Measurements from ENCODE around the gene NDUFS8. TPM values are rescaled to one million over a fixed set of nuclear protein-coding genes. Genes with fewer than 3 reads are reported as not detected.

NDUFS8 gene
- 105 and 132 TPM in 2 replicates for total RNA-seq

DNA sequence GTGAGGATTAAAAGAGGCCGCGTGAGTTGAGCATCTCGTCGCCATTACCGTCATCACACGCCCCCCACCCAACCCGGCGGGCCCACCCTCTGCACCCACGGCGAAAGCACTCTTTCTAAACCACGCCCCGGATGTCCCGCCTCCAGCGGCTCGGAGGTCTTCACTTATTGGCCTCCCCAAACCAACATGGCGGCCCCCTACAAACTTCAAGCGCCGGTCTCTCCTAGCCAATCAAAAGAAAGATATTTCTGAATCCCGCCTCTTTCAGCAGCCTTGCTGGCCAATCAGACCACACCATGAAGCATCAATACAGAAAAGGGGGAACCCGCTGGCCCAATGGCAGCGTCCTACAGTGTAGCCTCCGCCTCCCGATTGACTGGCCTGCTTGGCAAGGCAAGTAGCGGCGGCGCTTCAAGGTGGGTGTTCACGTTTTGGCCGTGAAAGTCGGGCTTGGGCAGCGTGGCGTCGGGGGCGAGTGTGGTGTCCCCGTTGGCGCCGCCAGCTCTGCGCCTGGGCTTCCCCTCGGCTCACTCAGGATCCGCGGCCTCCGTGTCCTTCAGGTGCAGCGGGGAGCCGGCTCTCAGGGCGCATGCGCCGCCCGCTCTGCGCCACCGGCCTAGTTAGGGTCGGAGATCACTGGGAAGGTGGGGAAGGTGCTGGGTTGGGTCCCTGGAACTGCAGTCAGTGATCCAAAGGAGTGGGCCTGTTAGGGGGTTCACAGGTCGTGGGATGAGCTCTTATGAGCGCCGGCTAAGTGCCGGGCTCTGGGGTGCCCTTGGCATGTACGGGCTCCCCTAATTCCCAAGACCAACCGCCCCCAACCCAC lies at the start of gene NDUFS8:
Gene NDUFS8, plus strand, starts transcription at position 364 of the 826 bp plus-strand sequence. CDS start 1,471 bp downstream, outside the sequence.

DNA sequence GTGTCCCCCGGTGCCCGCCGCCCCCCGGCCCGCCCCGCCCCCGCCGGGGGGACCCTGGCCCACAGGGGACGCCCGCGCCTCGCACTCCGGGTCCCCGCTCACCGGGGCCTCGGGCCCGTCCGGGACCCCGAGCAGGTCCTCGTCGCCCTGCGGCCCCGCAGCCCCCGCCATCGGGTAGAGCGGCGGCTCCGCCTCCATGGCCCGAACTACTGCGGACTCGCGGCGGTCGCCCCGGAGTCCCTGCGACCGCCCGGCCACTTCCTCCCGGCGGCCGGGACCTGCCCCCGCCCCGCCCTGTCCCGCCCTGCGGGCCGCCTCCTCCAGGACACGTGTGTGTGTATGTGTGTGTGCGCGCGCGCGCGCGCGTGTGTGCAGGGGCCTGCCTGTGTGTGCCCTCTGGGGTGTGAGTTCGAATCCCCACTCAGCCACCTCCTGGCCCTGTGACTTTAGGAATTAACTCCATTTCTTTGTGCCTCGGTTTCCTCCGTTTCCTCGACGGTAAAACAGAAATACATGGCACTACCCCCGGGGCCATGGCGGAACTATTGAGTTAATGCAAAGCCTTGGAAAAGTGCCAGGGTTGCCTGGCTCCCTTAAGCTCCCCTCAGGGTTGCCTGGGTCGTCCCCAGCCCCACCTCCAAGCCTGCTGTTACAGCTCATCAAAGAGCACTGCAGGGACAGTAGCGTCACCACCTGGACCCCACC lies 26.5 kb upstream of the NDUFS8 start, which contains the start of gene UNC93B1:
Gene UNC93B1, minus strand, starts transcription at position 252 of the 705 bp plus-strand sequence. Its CDS starts 54 bp downstream, at position 198.

DNA sequence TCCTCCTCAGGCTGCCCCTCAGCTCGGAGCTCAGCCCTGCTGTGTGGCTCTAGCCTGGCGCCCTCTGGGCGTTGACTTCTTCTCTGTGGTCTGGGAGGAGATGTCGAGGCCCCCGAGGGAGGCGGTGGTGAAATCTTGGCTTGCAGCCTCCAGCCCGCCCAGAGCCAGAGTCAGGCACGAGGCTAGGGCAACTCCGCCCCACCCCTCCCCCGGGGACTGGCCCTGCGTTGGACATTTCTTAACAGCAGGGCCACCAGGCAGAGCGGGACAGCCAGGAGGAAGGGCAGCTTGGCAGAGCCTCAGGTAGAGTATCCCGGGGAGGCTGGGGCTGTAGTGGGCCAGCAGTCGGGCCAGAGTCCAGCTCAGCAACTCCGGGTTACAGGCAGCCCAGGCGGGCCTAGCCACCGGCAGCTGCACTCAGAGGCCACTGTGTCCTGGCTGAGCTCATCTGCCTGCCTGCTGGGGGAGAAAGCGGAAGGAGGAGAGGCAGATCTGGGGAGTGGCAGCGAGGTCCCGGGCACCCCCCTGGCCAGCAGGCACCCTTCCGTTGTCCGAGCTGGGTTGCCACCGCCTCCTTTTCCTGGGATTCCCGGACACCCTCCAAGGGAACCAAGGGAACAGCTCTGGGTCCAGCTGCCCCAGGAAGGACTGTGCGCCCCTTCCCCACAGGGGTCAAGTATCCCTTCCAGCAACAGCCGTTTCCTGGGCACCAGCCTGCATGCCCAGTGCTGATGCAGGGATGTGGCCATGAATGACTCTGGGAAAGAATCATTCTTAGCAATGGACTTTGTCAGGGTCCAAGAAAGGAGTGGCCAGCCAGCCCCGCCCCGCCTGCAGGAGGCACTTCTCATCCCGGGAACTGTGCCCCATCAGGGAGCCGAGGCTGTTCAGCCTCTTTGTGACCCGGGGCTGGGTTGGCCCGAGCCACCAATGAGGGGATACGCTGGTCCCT lies 20.1 kb upstream of the NDUFS8 start, which contains the start of gene ALDH3B1:
Gene ALDH3B1, plus strand, starts transcription at position 238 of the 952 bp plus-strand sequence. CDS start 4,971 bp downstream, outside the sequence.

DNA sequence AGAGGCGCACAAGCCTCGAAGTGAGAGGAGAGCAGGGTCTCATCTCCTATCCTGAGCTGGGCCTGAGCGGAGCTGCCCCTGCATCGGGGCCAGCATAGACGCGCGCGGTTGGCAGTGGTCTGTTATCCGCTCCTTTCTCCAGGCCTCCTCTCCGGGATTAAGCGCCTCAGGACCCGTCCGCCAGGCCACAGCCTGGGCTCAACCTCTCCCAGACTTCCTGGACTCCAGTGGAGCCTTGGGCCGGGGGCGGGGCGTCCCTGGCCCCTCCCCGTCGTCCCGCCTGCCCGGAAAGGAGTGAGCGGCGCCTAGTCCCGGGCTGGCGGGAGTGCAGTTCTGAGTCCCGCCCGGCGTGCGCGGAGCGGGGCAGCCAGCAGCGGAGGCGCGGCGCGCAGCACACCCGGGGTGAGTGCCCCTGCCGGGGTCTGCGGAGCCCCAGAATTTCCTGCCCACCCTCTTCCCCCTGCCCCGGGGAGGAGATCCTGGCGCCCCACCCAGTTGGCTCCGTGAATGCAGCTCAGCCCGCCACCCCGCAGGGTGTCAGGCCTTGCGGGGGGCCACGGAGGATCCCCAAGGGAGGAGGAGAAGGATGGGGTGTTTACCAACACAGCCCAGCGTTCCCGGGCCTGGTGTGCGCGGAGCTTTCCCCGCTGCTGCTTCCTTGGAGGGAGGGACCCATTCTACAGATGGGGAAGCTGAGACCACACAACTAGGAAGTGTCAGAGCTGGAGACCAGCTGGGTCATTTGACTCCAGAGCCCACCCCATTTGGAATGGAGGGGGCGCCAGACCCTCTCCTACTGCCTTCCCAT lies 8.4 kb downstream of the NDUFS8 start, which contains the start of gene TCIRG1:
Gene TCIRG1, plus strand, starts transcription at position 308 of the 808 bp plus-strand sequence. CDS start 2,247 bp downstream, outside the sequence.

Small RNA genes lying within 50 kb of the gene (small RNA-seq; reads per million reads assigned to genes)
- gene MIR6753 (ENCODE audit: low replicate concordance): 0.10 reads per million

Other genes with a start within 250 kb of the NDUFS8 start
- 16.9 and 28.4 TPM in 2 replicates for gene UNC93B1, start 26.6 kb upstream of the NDUFS8 start, total RNA-seq
- gene ALDH3B1, start 20.4 kb upstream of the NDUFS8 start, total RNA-seq: 22.0 and 78.8 TPM in 2 replicates
- gene TCIRG1, start 8.3 kb downstream of the NDUFS8 start, total RNA-seq: 157 and 186 TPM in 2 replicates
- 9.9 and 19.7 TPM in 2 replicates for gene CHKA, start 90.7 kb downstream of the NDUFS8 start, total RNA-seq
- gene KMT5B, start 182.6 kb downstream of the NDUFS8 start, total RNA-seq: 17.2 and 24.9 TPM in 2 replicates
- 42.0 and 74.9 TPM in 2 replicates for gene C11orf24, start 241.3 kb downstream of the NDUFS8 start, total RNA-seq